Ovary (tissue), 3 donors: ENCODE measurements around the gene RPL22L1.

Experiments
- CTCF ChIP-seq, 3 donors: fragments of 450-650 bp in 2 of 3; fragments of 200-600 bp in 1 of 3; IDR thresholded peaks; one replicate each; pipeline versions ENCODE4 v1.5.1 to v1.8.0; 2016 to 2022; ENCODE audit warnings: antibody characterized with exemption in 3 of 3, mild to moderate bottlenecking in 1 of 3
- POLR2A ChIP-seq: fragments of 450-650 bp; IDR thresholded peaks from one replicate; pipeline ENCODE4 v1.6.1; 2017; ENCODE audit warnings: antibody characterized with exemption, mild to moderate bottlenecking, moderate library complexity
- donor health status: DM: no; HTN: no; CAD: no.

DNA sequence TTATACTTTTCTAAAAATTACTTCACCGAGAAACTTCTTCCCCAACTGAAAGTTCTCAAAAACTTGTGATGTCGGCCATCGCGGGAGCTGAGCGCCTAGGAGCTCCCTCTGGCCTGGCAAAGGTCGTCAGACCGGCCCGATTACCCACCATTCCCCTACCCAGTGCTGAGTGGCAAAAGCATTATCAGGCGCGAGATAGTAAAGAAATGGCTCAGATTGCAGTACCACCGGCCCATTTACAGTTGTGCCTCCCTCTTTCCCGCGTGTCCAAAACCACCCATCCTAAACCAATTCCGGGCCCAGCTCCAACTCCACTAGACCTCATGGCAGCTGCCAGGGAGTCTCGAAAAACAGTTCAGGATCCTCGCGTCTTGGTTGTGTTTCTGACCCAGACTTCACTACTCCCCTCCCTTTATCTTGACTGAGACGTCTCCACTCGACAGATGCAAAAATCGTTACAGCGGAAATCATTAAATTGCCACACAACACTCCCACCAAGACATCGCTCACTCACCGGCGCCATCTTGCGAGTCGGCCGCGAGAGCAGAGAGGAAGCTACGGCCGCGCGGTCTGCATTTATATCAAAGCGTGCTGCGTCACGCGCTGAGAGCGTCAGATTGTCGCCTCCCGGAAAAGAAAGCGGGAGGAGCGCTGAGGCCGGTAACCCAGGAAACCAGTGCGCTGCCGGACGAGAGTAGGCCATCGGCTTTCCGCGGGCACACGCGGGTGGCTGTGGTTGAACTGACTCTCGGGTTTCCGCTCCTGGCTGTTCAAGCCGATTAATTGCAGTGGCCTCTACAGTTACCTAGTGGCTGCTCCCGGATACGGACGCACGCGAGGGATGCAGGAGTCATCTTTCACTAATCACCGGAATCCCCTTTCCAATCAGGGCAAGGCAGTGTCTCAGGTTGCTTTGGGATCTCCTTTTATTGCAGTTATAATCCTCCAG, at the start of gene RPL22L1:
- peak in 2 of 3 donors; percentile 29 to 33 for TF ChIP-seq CTCF (IDR thresholded peaks at IDR 0.05)
- peak; percentile 84 for TF ChIP-seq POLR2A
